NCI-H2107 treated with DMSO at 0.1 percent for 48 hours (cell line): ENCODE results near the gene PPIL6.
"Not testable (repeated sequence)": the region's sequence is repeated elsewhere in the genome, so short reads cannot be mapped to it uniquely, and the experiment has no call there.

Experiments used
- DNase-seq: peaks from one replicate; lab custom pipeline; 2025; ENCODE audit not compliant: unreplicated experiment; lab: John Stamatoyannopoulos, UW

The PPIL6 gene

GRCh38 chr6:109467696-109468095, 27.3 kb upstream of the PPIL6 start:
- DNase-seq = no peak

GRCh38 chr6:109466212-109466923, 25.9 kb upstream of the PPIL6 start:
- no peak for DNase-seq

- peak; percentile 74 for DNase-seq
Measured at GRCh38 chr6:109465772-109466171, 25.3 kb upstream of the PPIL6 start.

- DNase-seq = no peak
Measured at GRCh38 chr6:109461733-109462526, 21.5 kb upstream of the PPIL6 start.

GRCh38 chr6:109461205-109461604, 20.8 kb upstream of the PPIL6 start:
- DNase-seq = not testable (repeated sequence)

GRCh38 chr6:109460161-109460829, 19.9 kb upstream of the PPIL6 start:
- DNase-seq = no peak

GRCh38 chr6:109458774-109459531, 18.5 kb upstream of the PPIL6 start:
- DNase-seq = no peak

GRCh38 chr6:109457562-109457996, 17.2 kb upstream of the PPIL6 start:
- DNase-seq = no peak

- no peak for DNase-seq
Measured at GRCh38 chr6:109456710-109457561, 16.5 kb upstream of the PPIL6 start.

GRCh38 chr6:109456111-109456583, 15.7 kb upstream of the PPIL6 start:
- DNase-seq = no peak

- no peak for DNase-seq
Measured at GRCh38 chr6:109455437-109456110, 15.1 kb upstream of the PPIL6 start, which contains the start of gene MICAL1. TSS of gene MICAL1 (minus strand) at chr6:109455772. CDS start at chr6:109454196, 1,576 bp downstream.

- DNase-seq = no peak
Measured at GRCh38 chr6:109454496-109455436, 14.3 kb upstream of the PPIL6 start.

- DNase-seq = peak; percentile 90
Measured at GRCh38 chr6:109453594-109454495, 13.4 kb upstream of the PPIL6 start.

- DNase-seq = no peak
Measured at GRCh38 chr6:109453156-109453555, 12.7 kb upstream of the PPIL6 start.

GRCh38 chr6:109452181-109452580, 11.8 kb upstream of the PPIL6 start:
- no peak for DNase-seq

GRCh38 chr6:109451376-109451775, 10.9 kb upstream of the PPIL6 start:
- no peak for DNase-seq

- no peak for DNase-seq
Measured at GRCh38 chr6:109450801-109451200, 10.4 kb upstream of the PPIL6 start.
